NCI-H526 treated with DMSO at 0.1 percent for 48 hours (cell line): ENCODE results near the gene RHCE.
A peak's percentile ranks its signal among the peaks of the same experiment; 100 is the strongest.
"Not testable (repeated sequence)": the region's sequence is repeated elsewhere in the genome, so short reads cannot be mapped to it uniquely, and the experiment has no call there.

Experiments
- DNase-seq: peaks from one replicate; lab custom pipeline; 2025; lab: John Stamatoyannopoulos, UW

Gene RHCE

DNA sequence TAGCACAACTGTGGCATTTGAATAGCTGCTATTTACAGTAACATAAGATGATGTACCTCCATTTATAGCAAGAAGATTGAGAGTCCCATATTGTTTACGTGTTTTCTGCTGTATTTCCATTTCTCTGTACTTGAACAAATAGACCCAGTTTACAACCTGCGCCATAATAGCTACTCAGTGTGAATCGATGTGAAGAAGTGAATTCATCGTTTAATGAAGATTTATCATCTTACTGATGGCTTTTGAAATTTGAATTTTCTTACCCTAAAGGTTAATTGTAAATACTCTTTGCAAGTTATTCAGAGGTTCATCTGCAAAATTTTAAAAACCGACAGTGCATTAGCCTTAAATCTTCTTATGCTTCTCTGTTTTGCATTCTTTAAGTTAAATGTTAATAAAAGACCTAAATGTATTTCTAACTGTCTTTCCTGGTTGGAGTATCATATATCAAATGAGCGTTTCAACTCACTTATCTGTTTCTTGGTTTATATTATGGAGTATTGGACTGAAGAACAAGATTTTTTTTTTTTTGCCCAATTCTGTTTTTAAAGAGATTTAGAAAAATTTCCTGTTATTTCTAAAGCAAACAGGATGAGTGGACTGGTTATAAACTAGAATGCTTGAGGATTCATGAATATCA lies 12.2 kb upstream of the RHCE start:
- DNase-seq: no peak

DNA sequence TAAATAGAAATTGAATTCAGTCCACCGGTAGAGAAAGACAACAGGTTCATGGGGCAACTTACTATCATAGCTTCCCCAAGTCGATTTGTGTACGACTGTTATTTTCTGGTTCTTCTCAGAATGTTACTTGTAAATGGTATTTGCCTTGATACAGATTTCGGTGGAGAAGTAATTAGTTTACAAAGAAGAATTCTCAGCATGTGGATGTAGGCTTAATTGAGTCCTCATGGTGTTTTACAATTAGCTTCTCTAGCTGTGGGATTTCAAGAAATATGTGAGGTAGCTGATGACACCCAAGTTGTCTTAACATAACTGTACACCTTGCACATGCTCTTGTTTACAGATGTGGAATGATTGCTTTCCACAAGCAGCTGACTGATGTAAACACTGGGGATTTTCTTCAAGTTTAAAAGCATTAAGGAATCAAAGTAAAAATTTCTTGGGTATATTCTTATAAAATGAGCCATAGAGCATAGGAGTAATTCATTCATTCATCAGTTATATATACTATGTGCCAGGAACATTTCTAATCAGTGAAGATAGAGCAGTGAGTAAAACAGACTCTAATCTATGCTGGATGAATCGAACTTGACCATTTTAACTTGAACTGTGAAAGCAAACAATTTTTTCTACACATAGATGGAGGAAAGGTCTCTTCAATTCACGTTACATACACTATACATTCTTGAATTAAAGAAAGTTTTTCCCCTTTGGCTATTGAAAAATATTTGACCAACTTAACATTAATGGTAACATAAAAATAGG lies 11.5 kb upstream of the RHCE start:
- no peak for DNase-seq

DNA sequence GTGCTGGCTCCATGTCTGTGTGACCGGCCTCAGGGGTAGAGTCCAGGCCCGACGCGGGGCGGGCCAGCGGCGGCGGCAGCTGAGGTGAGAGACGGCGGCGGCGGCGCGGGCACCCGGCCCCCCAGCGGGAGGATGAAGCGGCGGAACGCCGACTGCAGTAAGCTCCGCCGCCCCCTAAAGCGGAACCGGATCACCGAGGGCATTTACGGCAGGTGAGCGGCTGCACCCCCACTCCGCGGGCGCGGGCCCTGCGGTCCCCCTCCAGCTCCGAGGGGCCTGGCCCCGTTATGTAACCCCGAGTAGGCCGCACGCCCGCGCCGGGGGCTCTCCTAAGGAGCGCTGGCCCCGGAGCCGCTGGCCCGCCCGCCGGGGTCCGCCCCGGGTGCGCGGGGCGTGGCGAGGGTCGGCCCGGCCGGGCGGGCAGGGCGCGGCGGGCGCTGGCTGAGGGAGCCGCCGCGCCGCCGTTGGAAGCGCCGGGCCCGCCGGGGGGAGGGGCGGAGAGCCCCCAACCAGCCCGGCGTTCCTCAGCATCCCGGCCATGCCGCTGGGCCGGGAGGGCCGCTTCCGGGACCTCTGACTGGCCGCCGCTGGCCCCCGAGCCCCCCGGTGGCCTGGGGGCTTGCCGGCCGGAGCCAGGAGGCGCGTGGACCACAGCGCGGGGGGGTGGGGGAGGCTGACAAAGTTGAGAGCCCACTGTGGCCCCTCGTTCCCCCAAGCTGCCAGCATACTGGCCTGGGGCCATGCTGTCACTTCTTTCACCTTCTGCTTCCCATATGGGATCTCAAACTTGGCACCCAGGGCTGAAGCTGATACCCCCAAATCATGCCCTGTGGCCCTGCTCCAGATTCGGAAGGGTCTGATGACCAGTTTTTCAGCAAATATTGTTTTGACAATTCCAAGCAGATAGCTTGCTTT lies 10.6 kb upstream of the RHCE start:
- DNase-seq: no peak

DNA sequence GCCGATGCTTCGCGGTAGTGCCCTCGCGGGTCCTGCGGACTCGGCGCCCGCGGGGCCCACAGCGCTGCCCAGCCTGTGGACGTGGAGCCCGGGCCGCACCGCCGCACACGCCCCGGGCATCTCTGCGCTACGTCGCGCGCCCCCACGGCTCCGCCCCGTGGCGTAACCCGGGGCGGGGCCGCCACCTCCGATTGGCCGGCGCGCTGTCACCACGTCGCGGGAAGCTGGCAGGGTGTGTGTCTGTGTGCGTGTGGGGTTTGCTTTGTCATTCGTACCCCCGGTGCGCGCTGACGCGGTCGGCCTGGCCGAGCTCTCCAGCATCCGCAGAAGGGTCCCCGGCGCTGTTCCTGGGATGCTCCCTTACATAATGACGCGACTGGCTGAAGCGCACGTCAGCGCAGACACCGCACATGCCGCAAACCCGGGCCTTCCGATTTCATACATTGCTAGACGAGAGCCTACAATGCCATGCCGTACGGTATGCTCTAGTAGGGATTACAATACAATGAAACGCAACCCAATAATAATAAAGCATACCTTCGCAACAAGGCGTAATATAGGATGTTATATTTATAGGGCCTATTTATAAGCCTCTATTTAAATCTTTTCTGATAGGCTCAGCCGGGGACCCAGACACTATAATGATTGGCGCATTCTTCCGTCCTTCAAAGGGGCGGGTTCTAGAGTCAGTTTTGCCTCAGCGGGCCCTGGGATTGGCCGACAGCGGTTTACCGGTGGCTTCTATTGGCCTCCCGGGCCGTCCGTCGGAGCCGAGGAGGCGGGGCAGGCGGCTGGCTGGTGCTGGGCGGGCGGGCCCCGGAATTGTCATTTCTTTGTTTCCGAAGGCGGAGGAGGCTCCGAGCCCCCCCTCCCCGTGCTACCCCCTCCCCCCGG lies 9.7 kb upstream of the RHCE start, which contains the start of gene MACO1:
TSS of gene MACO1 (plus strand) at position 825 of the 894 bp plus-strand sequence. CDS start 202 bp downstream, outside the sequence.
- peak; percentile 95 for DNase-seq

DNA sequence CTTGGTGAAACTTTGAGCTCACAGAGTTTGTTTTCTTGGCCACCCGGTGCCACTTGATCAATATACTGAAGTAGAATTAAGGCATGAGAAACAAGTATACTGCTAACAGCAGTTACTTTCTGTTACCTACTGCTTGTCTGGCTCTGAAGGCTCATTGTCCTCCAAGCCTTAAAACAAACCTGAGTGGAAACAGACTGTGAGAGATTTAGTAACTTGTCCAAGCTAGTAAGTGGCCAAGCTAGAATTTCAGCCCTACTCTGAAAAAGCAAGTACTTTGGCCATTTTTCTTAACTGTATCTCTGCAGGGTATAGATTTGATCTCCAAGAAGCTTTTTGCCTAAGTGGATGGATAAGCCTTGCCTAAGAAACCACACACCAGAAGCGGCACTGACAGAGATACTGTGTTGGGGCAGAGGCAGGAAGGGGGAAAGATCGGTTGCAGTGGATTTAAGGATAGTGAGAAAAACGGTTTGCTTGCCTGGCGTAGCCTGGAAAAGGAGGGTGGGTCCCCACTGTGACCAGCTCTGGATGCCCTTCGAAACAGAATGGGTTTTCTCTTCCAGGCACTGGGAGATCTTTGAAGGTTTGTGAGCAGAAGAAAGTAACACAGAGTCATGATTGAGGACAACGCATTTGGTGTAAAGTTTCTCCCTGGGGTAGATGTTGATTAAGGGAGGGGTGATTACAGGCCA lies 8.0 kb upstream of the RHCE start:
- DNase-seq: no peak

DNA sequence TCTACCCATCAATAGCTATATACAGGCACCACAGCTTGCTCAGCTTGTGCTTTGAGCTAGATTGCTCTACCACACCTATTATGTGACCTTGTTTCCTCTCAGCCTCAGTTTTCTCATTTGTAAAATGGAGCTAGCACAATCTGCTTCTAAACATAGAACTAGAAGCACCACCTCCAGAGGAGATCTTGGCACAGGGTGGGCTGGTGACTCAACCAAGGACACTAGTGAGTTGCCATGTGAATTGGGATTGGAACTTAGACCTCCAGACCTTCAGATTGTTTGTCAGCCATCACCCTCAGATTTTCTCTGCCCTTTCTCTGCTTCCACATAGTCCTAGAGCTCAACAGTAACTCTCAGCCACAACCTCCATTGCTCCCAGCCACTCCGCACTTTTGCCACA lies 7.1 kb upstream of the RHCE start:
- DNase-seq: no peak

DNA sequence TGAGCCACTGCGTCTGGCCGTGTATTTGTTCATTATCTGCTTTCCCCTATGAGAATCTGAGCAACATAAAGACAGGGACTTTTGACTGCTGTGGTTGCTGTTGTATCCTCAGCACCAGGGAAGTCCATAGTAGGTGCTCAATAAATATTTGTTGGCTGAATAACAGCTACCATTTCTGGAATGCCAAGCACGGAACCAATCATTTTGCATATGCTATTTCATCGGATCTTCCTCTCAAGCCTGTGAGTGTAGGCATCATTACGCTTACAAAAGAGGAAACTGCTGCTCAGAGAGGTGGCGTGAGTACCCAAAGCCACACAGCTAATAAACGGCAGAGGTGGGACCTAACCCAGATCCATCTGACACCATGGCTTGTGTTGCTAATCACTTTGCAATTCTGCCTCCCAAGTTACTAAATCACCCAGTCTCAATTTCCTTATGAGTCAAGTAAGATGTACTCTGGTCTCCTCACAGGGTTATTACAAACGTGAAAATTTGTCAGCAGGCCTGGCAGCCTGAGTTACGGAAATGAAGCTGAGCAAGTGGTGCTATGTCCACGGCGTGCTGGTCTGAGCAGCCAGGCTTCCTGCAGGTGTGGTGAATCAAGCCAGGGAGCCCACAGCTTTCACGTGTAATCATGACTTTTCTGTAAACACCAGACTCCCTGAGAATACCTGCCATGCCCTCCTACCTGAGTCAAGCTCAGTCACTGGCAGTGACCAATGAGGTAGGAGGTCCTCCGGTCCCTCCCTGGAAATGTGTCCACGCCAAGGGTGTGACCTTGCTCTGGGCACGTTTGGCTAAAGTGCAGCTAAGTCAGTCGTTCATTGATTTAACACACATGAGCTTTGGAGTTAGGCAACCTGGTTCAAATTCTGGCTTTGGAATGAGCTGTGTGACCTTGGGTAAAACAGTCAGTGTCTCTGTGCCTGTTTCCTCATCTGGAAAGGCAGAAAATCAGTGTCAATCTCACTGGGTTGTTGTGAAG lies 4.8 kb upstream of the RHCE start:
- DNase-seq: no peak

DNA sequence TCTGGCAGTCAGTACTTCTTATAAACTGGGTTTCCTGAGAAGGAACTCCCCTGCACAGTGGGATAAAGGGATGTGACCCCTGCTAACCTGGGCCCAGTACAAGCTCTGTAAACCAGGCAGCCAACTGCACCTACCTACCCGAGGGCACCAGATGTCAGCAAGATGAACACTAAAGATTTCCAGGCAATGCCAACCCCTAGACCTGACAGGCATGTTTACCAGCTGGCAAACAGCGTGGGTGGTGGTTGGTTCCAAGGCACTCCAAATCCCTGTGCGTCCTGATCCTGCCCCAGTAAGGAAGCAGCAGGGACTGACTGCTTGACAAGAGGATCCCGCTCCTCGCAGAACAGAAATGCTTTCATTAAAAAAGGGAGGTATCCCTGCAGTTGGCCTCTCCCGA lies 2.6 kb upstream of the RHCE start:
- not testable (repeated sequence) for DNase-seq

DNA sequence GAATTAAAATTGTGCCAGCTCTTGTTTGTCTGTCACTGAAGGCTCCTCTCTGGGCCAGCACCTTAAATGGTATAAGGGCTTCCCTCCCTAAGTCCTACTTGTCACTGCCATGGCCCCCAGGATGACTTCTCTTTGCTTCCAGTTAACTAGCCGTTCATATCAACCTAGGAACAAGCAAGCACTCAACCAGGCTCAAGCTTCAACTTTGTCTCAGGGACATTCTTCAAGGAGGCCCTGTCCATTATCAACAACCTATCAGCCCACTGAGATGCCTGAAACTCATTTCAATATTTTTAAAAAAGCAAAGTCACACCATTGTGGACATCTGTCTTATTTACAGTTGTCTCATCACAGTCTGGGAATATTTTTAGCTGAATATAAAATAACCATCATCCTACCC lies 1.3 kb downstream of the RHCE start:
- DNase-seq: not testable (repeated sequence)

DNA sequence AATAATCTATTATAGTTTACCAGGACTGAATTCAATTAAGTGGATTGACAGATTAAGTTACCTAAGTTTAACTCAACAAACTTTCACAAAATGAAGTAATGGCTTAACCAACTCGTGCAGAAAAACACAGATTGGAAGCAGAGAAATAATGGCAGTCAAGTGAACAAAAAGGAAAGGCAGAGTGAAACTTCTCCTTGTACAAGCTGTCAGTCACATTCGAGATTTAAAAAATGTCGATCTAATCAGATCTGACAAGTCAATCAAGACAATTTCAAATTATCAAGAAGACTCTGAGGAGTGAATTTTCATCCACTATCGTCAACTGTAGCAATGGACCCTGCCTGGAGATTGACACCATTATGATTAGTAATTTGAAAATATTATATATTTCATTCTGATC lies 3.3 kb downstream of the RHCE start:
- not testable (repeated sequence) for DNase-seq

DNA sequence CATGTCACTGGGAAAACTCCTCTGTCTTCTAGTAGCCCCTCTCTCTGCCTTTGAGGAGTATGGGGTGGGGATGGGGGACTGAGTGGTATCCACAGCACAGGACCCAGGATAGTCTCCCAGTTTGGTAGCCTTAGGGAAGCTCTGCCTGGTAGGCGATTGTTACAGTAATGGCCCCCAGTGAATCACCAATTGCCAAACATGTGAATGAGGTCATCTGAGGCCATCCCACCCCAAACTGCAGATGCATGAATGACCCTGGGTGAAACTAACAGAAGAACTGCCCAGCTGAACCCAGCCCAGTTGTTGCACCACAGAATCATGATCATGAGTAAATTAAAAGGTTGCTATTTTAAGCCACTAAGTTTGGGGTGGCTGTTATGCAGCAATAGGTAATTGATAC lies 6.0 kb downstream of the RHCE start:
- not testable (repeated sequence) for DNase-seq

DNA sequence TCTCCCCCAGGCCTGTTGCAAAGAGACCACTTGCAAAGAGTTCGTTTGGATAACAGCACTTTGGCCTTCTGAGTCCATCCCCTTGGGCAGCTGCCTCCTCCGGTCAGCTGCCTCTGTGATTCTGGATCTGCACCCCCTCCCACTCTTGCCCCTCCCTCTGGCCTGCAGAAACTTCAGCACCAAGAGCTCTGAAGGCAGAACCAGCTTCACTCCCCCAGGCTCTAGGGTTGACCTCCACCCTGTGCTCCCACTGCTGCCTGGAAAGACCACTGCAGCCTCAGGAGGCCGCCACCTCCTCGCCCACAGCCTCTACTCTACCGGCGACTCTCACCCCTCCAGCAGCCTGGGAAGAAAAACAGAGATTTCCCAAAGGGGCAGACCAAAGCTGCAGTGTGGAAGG lies 6.5 kb downstream of the RHCE start:
- not testable (repeated sequence) for DNase-seq

DNA sequence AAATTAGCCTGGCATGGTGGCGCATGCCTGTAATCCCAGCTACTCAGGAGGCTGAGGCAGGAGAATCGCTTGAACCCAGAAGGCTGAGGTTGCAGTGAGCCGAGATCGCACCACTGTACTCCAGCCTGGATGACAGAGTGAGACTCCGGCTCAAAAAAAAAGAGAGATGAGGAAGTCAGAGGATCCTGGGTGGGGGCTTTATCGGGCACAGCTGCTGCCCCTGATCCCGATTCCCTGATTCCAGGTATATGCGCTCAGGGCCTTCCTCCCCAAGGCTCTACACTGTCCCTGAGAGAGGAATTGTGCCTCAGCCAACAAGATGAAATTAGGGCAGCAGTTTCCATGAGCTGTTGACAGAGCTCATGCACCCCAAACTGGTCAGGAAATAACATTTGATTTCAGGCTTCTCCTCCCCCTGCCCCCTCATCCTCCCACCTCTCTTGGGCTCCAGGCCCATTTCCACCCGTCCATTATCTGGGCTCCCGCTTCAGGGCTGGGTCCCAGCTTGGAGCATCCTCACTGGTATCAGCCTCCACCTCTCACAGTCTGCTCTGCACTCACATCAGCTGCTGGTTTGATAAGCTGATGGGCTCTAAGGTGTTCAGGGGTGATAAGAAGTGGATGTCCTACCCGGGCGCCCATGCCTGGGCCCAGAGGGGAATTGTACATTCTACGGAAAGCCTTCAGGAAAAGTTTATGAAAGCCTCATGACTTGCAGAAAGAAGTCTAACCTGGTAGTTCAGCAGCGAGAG lies 7.6 kb downstream of the RHCE start:
- DNase-seq: not testable (repeated sequence)

DNA sequence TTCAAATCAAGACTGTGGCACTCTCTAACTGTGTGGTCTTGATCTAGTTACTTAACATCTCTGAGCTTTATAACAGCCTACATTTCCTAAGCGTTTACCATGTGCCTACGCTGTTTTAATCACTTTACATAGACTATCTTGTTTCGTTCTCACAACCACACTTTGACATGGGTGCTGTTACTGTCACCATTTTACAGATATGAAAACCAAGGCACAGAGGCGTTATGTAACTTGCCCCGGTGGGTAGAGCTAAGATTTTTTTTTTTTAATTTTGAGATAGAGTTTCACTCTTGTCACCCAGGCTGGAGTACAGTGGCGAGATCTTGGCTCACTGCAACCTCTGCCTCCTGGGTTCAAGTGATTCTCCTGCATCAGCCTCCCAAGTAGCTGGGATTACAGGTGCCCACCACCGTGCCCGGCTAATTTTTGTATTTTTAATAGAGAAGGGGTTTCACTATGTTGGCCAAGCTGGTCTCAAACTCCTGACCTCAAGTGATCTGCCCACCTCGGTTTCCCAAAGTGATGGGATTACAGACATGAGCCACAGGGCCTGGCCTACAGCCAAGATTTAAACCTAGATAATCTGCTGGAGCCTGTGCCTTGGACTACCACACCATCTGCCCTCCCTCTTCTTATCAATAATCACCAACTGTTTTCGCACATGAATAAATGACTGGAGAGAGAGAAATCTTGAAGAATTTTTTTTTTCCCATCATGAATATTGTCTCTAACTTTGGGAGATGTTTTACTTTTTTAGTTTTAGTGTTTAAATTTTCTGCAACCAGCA lies 10.8 kb downstream of the RHCE start:
- not testable (repeated sequence) for DNase-seq

DNA sequence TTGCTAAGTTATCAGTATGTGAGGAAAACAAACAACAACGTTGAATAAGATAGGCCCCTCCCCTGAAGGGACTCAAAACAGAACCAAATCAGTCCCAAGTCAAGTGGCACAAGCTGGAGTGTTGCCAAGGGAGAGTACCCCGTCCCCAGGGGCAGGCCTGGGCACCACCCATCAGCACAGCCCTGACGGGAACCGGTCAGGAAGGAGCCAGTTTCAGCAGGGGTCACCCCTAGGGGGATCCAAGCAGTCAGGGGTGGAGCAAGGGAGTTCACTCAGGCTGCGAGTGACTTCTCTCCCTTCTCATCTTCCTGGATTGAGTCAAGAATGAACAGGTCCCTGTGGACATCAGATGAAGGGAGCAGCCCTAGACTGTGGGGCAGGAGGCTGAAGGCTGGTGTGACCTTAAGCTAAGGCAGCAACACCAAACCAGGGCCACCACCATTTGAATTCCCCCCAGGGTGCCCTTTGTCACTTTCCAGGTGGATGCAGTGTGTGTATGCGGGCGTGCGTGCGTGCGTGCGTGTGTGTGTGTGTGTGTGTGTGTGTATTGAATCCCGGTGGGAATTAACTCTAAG lies 14.8 kb downstream of the RHCE start:
- not testable (repeated sequence) for DNase-seq

DNA sequence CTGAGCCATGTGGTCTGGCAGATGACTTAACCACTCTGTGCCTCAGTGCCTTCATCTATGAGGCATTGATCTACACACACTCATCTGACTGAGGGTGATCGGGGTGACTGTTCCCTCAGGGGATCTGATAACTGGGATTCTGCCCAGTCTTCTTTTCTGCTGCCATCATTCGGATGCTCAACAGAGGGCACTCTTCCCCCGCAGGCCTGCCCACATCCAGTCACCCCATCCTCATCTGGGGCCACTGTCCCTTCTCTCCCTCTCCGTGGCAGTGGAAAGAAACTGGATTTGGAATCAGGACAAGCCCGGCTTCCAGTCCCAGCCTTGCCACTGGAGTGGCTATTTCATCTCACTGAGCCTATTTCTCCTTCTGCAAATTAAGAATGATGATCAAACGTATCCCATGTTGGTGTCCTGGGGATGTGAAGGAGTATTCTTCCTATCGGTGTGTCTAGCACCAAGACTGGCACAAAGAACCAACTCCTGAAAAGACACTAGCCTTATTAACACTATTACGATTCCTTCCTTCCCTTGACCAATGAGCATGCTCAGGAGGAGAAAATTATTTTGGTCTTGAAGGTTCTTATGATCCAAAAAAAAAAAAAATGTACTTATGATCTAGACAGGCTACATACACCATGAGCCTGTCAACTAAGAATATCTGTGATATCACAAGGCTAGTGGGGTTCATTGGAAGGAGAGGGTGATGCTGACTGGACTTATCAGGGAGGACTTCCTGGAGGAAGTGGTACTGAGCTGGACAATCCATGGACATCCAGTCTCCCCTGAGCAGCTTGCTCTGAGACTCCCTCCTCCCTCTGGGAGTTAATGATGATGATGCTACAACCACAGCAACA lies 17.4 kb downstream of the RHCE start:
- not testable (repeated sequence) for DNase-seq

DNA sequence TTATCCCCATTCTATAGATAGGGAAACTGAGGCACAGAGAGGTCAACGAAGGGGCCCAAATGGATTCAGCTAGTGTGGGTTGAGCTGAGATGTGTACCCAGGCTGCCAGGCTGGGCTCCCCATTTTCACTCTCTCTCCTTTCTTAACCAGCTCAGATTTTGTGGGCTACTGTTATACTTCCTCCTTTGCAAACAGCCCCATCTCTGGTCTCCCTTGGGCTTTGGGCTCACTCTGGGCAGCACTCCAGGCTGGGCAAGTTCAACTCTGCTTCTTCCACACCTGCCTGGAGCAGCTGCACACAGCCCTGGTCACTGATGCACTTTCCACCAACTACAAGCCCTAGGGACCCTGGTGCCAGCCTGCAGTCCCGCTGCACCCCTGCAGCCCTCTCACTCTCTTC lies 22.5 kb downstream of the RHCE start:
- not testable (repeated sequence) for DNase-seq
